Activated T-helper 1 cell treated with anti-CD3 and anti-CD28 coated beads, Interleukin-12 subunit alpha, Interleukin-12 subunit beta, Interleukin-2, Interleukin-4 antibody, amounts not matched to agents 30 ng/mL and 10 ng/mL and 1 ng/mL, durations not matched to agents 14 hours and 24 hours and 36 hours (primary cell): Measurements from ENCODE around the gene KRTAP10-6. TPM values are rescaled to one million over a fixed set of nuclear protein-coding genes. Genes with fewer than 3 reads are reported as not detected.
"Not testable (repeated sequence)": the region's sequence is repeated elsewhere in the genome, so short reads cannot be mapped to it uniquely, and the experiment has no call there.

Source experiments
- DNase-seq: peaks from one replicate; pipeline ENCODE4 v3.0.0; 2021; ENCODE audit warnings: low spot score
- H3K27ac Mint-ChIP-seq: one replicate; pipeline ENCODE4 v1.8.0; 2021; ENCODE audit warnings: mild to moderate bottlenecking, mixed read lengths
- H3K27me3 Mint-ChIP-seq: one replicate; pipeline ENCODE4 v1.8.0; 2022; ENCODE audit warnings: mild to moderate bottlenecking, moderate library complexity, mixed read lengths; ENCODE audit not compliant: insufficient read depth
- H3K36me3 Mint-ChIP-seq: one replicate; pipeline ENCODE4 v1.8.0; 2021; ENCODE audit warnings: low read depth, mixed read lengths
- H3K4me1 Mint-ChIP-seq: one replicate; pipeline ENCODE4 v1.8.0; 2021; ENCODE audit warnings: low read depth, mixed read lengths
- H3K4me3 Mint-ChIP-seq: one replicate; pipeline ENCODE4 v1.8.0; 2021; ENCODE audit warnings: mild to moderate bottlenecking, moderate library complexity, mixed read lengths
- H3K9me3 Mint-ChIP-seq: one replicate; pipeline ENCODE4 v1.8.0; 2021; ENCODE audit warnings: mixed read lengths
- intact Hi-C: fragments of 100-400 bp; cut with micrococcal nuclease; formaldehyde crosslinking; loops from one replicate; pipeline ENCODE4 v1.15.1; 2024
- total RNA-seq: library from RNA; stranded (reverse); gene quantifications from 2 replicates; pipeline ENCODE4 v1.2.3, GENCODE V29; 2022

Gene KRTAP10-6
- total RNA-seq, 1 donor from 2014 or later, result not detected

- peaks cover 6% of the 10 kb centered on the region for H3K27me3 Mint-ChIP-seq
- no peaks in the 10 kb centered on the region for H3K36me3 Mint-ChIP-seq
- peaks cover 16% of the 10 kb centered on the region for H3K4me1 Mint-ChIP-seq
- H3K4me3 Mint-ChIP-seq, result no peak overlapping the region
- peaks cover 6% of the 10 kb centered on the region for H3K9me3 Mint-ChIP-seq
- intact Hi-C loops, result no loop called here
- no peak for DNase-seq
- no peak overlapping the region for H3K27ac Mint-ChIP-seq
These were observed 24.7 kb downstream of the KRTAP10-6 start for GRCh38 chr21:44567481-44568171.

DNA sequence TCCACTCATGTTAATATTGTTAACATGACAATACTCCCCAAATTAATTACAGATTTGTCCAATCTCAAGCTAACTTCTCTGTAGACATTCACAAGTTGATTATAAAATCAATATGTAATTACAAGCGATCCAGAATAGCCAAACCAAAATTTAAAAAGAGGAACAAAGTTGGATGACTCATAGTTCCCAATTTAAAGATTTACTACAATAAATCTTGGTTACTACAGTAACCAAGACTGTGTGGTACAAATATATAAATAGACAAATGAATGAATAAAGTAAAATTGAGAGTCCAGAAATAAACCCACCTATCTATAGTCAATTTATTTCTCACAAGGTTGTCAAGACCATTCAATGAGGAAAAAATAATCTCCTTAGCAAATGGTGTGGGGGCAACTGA lies 25.9 kb downstream of the KRTAP10-6 start:
- H3K4me3 Mint-ChIP-seq, result no peak overlapping the region
- H3K27me3 Mint-ChIP-seq, result peaks cover 6% of the 10 kb centered on the region
- intact Hi-C loops, result no loop called here
- no peak overlapping the region for H3K27ac Mint-ChIP-seq
- DNase-seq, result no peak
- H3K36me3 Mint-ChIP-seq, result no peaks in the 10 kb centered on the region
- peaks cover 10% of the 10 kb centered on the region for H3K9me3 Mint-ChIP-seq
- peaks cover 16% of the 10 kb centered on the region for H3K4me1 Mint-ChIP-seq

DNA sequence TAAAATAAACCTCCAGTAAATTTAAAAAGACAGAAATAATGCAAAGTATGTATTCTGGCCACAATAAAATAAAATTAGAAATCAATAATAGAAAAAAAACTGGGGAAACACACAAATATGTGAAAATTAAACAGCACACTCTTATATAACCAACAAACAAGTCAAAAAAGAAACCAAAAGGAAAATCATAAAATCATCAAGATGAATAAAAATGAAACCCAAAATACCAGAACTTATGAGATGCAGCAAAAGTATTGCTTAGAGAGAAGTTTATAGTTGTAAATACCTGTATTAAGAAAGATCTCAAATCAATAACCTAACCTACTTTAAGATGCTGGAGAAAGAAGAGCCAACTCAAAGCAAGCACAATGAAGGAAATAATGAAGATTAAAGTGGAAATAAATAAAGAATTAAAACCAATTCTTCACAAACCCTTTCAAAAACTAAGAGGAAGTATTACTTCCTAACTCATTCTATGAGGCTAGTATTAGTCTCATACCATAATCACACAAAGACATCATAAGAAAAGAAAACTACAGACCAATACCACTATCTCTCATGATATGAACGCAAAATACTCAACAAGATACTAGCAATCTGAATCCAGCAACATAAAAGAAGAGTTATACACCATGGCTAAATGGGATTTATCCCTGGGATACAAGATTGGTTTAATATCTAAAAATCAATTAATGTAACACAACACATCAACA lies 27.3 kb downstream of the KRTAP10-6 start:
- Mint-ChIP-seq H3K9me3 (peaks cover 15% of the 10 kb centered on the region), H3K27me3 (peaks cover 6% of the 10 kb centered on the region), H3K36me3 (peaks cover 4% of the 10 kb centered on the region), H3K4me1 (peaks cover 16% of the 10 kb centered on the region), H3K27ac (peak overlapping the region; percentile 46), H3K4me3 (peak overlapping the region; percentile 9)
- intact Hi-C loops, result no loop called here
- no peak for DNase-seq

GRCh38 chr21:44564099-44564498 lies 28.2 kb downstream of the KRTAP10-6 start:
- peaks cover 15% of the 10 kb centered on the region for H3K9me3 Mint-ChIP-seq
- no peak overlapping the region for H3K4me3 Mint-ChIP-seq
- intact Hi-C loops, result no loop called here
- H3K36me3 Mint-ChIP-seq, result peaks cover 4% of the 10 kb centered on the region
- no peak for DNase-seq
- peaks cover 10% of the 10 kb centered on the region for H3K27me3 Mint-ChIP-seq
- no peak overlapping the region for H3K27ac Mint-ChIP-seq
- peaks cover 16% of the 10 kb centered on the region for H3K4me1 Mint-ChIP-seq

GRCh38 chr21:44558695-44559094 lies 33.6 kb downstream of the KRTAP10-6 start, which contains the start of gene KRTAP10-3:
TSS of gene KRTAP10-3 (minus strand) at chr21:44558795. CDS start at chr21:44558715, 80 bp downstream.
- Mint-ChIP-seq H3K27me3 (peaks cover 15% of the 10 kb centered on the region), H3K36me3 (peaks cover 7% of the 10 kb centered on the region), H3K27ac (no peak within 1 kb of the TSS), H3K9me3 (peaks cover 15% of the 10 kb centered on the region), H3K4me3 (no peak within 1 kb of the TSS), H3K4me1 (no peaks in the 10 kb centered on the region)
- intact Hi-C loops, result no loop called here
- DNase-seq, result no peak

- Mint-ChIP-seq H3K27me3 (peaks cover 15% of the 10 kb centered on the region), H3K9me3 (peaks cover 15% of the 10 kb centered on the region)
- H3K36me3 Mint-ChIP-seq, H3K27ac Mint-ChIP-seq, intact Hi-C loops, DNase-seq, H3K4me3 Mint-ChIP-seq, H3K4me1 Mint-ChIP-seq: not testable (repeated sequence)
These were observed 34.0 kb downstream of the KRTAP10-6 start for GRCh38 chr21:44558329-44558675.

- H3K9me3 Mint-ChIP-seq, result peaks cover 15% of the 10 kb centered on the region
- H3K27me3 Mint-ChIP-seq, result peaks cover 15% of the 10 kb centered on the region
- H3K4me1 Mint-ChIP-seq, result no peaks in the 10 kb centered on the region
- H3K27ac Mint-ChIP-seq, result no peak overlapping the region
- intact Hi-C loops, result no loop called here
- DNase-seq, result no peak
- H3K4me3 Mint-ChIP-seq, result no peak overlapping the region
- H3K36me3 Mint-ChIP-seq, result peaks cover 7% of the 10 kb centered on the region
These were observed 34.6 kb downstream of the KRTAP10-6 start for GRCh38 chr21:44557491-44558328.

DNA sequence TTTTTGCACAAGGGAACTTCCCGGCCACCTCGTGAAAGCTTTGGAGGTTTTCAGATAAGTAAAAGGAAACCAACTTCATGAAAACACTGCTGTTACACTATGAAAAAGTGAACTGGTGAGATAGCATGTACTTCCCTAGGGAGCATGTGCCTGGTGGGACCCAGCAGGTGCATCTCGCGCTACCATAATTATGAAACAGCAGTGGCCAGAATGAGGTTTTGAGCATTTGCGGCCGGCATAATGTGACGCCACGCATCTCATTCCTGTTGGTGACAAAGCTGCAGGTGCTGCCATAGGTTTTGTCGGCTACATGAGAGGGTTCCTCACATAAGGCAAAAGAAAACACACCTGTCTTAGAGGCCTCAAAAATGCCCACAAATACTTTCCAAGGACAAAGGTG lies 35.4 kb downstream of the KRTAP10-6 start:
- Mint-ChIP-seq H3K4me3 (no peak overlapping the region), H3K36me3 (peaks cover 7% of the 10 kb centered on the region), H3K27me3 (peaks cover 15% of the 10 kb centered on the region), H3K9me3 (peaks cover 8% of the 10 kb centered on the region), H3K4me1 (no peaks in the 10 kb centered on the region), H3K27ac (no peak overlapping the region)
- intact Hi-C loops, result no loop called here
- no peak for DNase-seq

DNA sequence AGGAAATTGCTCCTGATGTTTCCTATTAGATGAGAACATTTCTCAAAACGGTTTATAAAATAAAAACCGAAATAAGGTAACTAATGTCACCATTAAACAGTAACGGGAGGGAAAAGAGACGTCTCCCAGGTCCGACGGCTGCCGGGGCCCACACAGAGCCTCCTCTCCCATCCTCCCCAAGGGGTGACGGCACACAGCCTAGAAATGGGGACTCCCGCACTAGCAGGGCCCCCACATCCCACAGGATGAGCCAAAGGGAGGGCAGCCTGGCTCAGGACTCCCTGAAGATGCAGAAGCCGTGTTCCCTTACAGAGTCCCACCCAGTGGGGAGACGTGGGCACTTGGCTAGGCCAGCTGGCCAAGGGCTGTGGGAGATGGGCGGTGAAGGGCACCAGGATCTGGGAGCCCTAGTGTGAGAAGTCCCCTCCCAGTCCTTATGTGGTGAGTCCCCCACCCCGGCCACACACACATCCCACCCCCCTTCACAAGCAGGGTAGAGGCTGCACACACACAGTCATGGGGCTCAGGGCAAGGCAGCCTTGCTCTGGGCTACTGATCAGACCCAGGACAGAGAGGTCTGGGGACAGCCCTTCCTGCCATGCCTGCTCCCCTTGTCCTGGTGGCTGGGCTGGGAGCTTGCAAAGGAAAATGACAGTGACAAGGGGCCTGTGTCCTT lies 37.0 kb downstream of the KRTAP10-6 start:
- no peak overlapping the region for H3K4me3 Mint-ChIP-seq
- H3K36me3 Mint-ChIP-seq, result peaks cover 3% of the 10 kb centered on the region
- DNase-seq, result no peak
- H3K4me1 Mint-ChIP-seq, result no peaks in the 10 kb centered on the region
- no peak overlapping the region for H3K27ac Mint-ChIP-seq
- intact Hi-C loops, result no loop called here
- peaks cover 1% of the 10 kb centered on the region for H3K9me3 Mint-ChIP-seq
- peaks cover 15% of the 10 kb centered on the region for H3K27me3 Mint-ChIP-seq

- Mint-ChIP-seq H3K4me3 (no peak overlapping the region), H3K9me3 (peaks cover 2% of the 10 kb centered on the region), H3K36me3 (peaks cover 1% of the 10 kb centered on the region), H3K27me3 (peaks cover 3% of the 10 kb centered on the region), H3K4me1 (peaks cover 3% of the 10 kb centered on the region), H3K27ac (no peak overlapping the region)
- no peak for DNase-seq
- intact Hi-C loops, result no loop called here
These were observed 39.6 kb downstream of the KRTAP10-6 start for GRCh38 chr21:44552681-44553080.

GRCh38 chr21:44552136-44552535 lies 40.2 kb downstream of the KRTAP10-6 start:
- peaks cover 8% of the 10 kb centered on the region for H3K4me1 Mint-ChIP-seq
- intact Hi-C loops, result no loop called here
- H3K9me3 Mint-ChIP-seq, result peaks cover 7% of the 10 kb centered on the region

DNA sequence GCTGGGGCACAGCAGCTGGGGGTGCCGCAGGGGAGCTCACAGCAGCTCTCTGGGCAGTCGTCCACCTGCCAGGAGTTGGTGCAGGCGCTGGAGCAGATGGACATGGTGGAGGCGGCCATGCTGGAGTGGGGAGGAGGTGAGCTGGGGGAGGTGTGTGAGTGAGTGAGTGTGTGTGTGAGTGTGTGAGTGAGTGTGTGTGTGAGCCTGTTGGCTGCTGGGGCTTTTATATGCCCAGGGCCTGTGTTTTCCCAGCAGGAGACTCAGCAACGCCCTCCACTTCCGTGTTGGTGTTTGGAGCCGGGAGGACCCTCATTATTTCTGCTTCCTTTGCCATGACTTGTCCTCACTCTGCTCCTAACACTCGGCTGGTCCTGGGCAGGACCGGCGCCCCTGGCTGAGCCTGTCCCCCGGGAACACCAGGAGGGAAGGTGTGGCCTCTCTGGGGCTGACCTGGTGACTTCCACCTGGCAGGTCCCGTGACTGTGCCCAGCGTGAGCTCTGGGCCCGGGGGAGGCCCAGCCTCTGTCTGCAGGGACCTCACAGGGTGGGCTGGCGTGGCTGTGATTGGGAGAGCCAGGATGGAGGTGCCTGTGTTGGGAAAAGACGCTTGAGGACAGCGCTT lies 40.9 kb downstream of the KRTAP10-6 start, which contains the start of gene KRTAP10-2:
Gene KRTAP10-2 (minus strand): TSS at position 166 of the 622 bp plus-strand sequence. CDS start 47 bp downstream, at position 119.
- no peak for DNase-seq
- peaks cover 14% of the 10 kb centered on the region for H3K9me3 Mint-ChIP-seq
- no peak within 1 kb of the TSS for H3K27ac Mint-ChIP-seq
- peaks cover 11% of the 10 kb centered on the region for H3K4me1 Mint-ChIP-seq
- H3K36me3 Mint-ChIP-seq, result peaks cover 10% of the 10 kb centered on the region
- H3K27me3 Mint-ChIP-seq, result peaks cover 3% of the 10 kb centered on the region
- intact Hi-C loops, result no loop called here
- no peak within 1 kb of the TSS for H3K4me3 Mint-ChIP-seq

More at GRCh38 chr21:44552136-44552535, 40.2 kb downstream of the KRTAP10-6 start:
- no peak for DNase-seq
- Mint-ChIP-seq H3K36me3 (peaks cover 6% of the 10 kb centered on the region), H3K27ac (no peak overlapping the region), H3K4me3 (no peak overlapping the region), H3K27me3 (peaks cover 3% of the 10 kb centered on the region)
